ENCODE data around the gene ZCCHC14. TPM values are rescaled to one million over a fixed set of nuclear protein-coding genes. Genes with fewer than 3 reads are reported as not detected.

ZCCHC14 gene
- total and polyA plus RNA-seq, 2 of the 13 experiments (the other 11 are each of a cell fraction or from before 2014, with no cell fraction given), result 12.4 to 12.5 TPM

DNA sequence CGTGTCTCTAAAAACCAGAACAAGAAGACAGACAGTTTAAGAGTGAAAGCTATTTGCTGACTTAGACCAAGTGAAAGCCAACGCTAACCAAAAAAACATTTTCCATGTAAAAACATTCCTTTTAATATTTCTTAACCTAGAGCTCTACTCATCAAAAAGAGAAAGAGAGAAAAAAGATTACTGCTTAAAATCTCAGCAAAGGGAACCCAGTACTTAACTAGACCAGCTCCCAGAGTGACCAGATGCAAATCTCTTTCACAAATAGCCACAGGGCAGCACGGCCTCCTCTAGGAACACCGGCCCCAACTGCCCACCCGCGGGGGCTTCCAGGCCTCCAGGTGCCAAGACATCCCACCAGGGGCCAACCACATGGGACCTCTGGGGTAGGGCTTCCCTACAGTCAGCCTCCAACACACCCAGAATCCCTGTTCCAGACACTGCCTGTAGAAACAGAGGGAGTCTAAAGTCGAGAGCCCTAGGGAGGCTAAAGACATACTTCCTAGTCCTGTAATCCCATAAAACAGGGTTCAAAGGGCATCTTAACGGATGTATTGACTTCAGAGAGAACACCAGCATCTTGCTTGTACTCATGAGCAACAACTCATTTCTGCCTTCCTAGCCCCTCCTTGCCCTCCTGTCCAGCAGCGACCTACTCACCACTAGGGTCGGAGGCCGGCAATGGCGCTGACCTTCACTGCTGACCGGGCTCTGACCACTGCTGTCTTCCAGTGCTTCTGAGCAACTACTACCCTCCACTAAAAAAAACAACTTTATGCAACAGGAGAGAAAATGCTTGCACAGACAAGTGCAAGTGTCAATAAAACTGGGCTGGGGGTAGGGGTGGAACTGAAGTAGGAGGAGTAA, 21.3 kb downstream of the ZCCHC14 start (continued):
- TF ChIP-seq, protein P1, sequence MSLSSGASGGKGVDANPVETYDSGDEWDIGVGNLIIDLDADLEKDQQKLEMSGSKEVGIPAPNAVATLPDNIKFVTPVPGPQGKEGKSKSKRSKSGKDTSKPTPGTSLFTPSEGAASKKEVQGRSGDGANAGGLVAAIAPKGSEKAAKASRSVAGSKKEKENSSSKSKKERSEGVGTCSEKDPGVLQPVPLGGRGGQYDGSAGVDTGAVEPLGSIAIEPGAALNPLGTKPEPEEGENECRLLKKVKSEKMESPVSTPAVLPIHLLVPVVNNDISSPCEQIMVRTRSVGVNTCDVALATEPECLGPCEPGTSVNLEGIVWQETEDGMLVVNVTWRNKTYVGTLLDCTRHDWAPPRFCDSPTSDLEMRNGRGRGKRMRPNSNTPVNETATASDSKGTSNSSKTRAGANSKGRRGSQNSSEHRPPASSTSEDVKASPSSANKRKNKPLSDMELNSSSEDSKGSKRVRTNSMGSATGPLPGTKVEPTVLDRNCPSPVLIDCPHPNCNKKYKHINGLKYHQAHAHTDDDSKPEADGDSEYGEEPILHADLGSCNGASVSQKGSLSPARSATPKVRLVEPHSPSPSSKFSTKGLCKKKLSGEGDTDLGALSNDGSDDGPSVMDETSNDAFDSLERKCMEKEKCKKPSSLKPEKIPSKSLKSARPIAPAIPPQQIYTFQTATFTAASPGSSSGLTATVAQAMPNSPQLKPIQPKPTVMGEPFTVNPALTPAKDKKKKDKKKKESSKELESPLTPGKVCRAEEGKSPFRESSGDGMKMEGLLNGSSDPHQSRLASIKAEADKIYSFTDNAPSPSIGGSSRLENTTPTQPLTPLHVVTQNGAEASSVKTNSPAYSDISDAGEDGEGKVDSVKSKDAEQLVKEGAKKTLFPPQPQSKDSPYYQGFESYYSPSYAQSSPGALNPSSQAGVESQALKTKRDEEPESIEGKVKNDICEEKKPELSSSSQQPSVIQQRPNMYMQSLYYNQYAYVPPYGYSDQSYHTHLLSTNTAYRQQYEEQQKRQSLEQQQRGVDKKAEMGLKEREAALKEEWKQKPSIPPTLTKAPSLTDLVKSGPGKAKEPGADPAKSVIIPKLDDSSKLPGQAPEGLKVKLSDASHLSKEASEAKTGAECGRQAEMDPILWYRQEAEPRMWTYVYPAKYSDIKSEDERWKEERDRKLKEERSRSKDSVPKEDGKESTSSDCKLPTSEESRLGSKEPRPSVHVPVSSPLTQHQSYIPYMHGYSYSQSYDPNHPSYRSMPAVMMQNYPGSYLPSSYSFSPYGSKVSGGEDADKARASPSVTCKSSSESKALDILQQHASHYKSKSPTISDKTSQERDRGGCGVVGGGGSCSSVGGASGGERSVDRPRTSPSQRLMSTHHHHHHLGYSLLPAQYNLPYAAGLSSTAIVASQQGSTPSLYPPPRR (CRISPR knock-in tag; IDR thresholded peaks at IDR 0.05; ENCODE audit: borderline replicate concordance), result no peak; the same call in 1 of the 2 replicates
- no peak for TF ChIP-seq ZKSCAN5 (CRISPR knock-in tag; IDR thresholded peaks at IDR 0.05)
- TF ChIP-seq TEAD3 (CRISPR knock-in tag; optimal IDR thresholded peaks at IDR 0.05; ENCODE audit: borderline replicate concordance), result peak; percentile 60
- TF ChIP-seq KLF6 (CRISPR knock-in tag; IDR thresholded peaks at IDR 0.05), result 0 out of 2 replicates have a peak, but pooled peaks have one; percentile 40
- no peak for TF ChIP-seq ZNF20 (CRISPR knock-in tag; IDR thresholded peaks at IDR 0.05)
- TF ChIP-seq TCF12 (IDR thresholded peaks at IDR 0.05), result no peak
- TF ChIP-seq TCF12 (CRISPR knock-in tag; IDR thresholded peaks at IDR 0.05), result no peak
- TF ChIP-seq NFATC3 (CRISPR knock-in tag; IDR thresholded peaks at IDR 0.05), result no peak
- TF ChIP-seq FOXA3 (CRISPR knock-in tag; IDR thresholded peaks at IDR 0.05), result peak; percentile 37; the same call in 1 of the 2 replicates
- TF ChIP-seq GPN1 (CRISPR knock-in tag; IDR thresholded peaks at IDR 0.05; ENCODE audit: borderline replicate concordance), result no peak
- no peak for TF ChIP-seq ZNF749 (CRISPR knock-in tag; IDR thresholded peaks at IDR 0.05; ENCODE audit: borderline replicate concordance)
- TF ChIP-seq, protein P2, sequence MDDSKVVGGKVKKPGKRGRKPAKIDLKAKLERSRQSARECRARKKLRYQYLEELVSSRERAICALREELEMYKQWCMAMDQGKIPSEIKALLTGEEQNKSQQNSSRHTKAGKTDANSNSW (CRISPR knock-in tag; IDR thresholded peaks at IDR 0.05; ENCODE audit: borderline replicate concordance), result no peak
- no peak for TF ChIP-seq SOX6 (IDR thresholded peaks at IDR 0.05)
- peak; percentile 56 for TF ChIP-seq SOX6 (CRISPR knock-in tag; IDR thresholded peaks at IDR 0.05)
- TF ChIP-seq, protein P3, sequence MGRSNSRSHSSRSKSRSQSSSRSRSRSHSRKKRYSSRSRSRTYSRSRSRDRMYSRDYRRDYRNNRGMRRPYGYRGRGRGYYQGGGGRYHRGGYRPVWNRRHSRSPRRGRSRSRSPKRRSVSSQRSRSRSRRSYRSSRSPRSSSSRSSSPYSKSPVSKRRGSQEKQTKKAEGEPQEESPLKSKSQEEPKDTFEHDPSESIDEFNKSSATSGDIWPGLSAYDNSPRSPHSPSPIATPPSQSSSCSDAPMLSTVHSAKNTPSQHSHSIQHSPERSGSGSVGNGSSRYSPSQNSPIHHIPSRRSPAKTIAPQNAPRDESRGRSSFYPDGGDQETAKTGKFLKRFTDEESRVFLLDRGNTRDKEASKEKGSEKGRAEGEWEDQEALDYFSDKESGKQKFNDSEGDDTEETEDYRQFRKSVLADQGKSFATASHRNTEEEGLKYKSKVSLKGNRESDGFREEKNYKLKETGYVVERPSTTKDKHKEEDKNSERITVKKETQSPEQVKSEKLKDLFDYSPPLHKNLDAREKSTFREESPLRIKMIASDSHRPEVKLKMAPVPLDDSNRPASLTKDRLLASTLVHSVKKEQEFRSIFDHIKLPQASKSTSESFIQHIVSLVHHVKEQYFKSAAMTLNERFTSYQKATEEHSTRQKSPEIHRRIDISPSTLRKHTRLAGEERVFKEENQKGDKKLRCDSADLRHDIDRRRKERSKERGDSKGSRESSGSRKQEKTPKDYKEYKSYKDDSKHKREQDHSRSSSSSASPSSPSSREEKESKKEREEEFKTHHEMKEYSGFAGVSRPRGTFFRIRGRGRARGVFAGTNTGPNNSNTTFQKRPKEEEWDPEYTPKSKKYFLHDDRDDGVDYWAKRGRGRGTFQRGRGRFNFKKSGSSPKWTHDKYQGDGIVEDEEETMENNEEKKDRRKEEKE (IDR thresholded peaks at IDR 0.05), result no peak
- no peak for TF ChIP-seq TOE1 (CRISPR knock-in tag; IDR thresholded peaks at IDR 0.05)
- TF ChIP-seq PHB2 (IDR thresholded peaks at IDR 0.05; ENCODE audit: partially characterized antibody), result no peak
- no peak for TF ChIP-seq MXD1 (CRISPR knock-in tag; IDR thresholded peaks at IDR 0.05)
- no peak for TF ChIP-seq ZNF275 (CRISPR knock-in tag; IDR thresholded peaks at IDR 0.05; ENCODE audit: borderline replicate concordance)
- TF ChIP-seq ZNF547 (CRISPR knock-in tag; IDR thresholded peaks at IDR 0.05), result no peak
- TF ChIP-seq MED13 (CRISPR knock-in tag; IDR thresholded peaks at IDR 0.05), result no peak

Measured in HepG2 (cell line).